NCI-H2081 treated with DMSO at 0.1 percent for 48 hours (cell line): ENCODE measurements around the gene HTR3B.

ENCODE experiments used
- DNase-seq: peaks from one replicate; lab custom pipeline; 2025; lab: John Stamatoyannopoulos, UW

Gene HTR3B

GRCh38 chr11:113991718-113992458 lies 87.3 kb downstream of the HTR3B start:
- DNase-seq = peak; percentile 7

DNA sequence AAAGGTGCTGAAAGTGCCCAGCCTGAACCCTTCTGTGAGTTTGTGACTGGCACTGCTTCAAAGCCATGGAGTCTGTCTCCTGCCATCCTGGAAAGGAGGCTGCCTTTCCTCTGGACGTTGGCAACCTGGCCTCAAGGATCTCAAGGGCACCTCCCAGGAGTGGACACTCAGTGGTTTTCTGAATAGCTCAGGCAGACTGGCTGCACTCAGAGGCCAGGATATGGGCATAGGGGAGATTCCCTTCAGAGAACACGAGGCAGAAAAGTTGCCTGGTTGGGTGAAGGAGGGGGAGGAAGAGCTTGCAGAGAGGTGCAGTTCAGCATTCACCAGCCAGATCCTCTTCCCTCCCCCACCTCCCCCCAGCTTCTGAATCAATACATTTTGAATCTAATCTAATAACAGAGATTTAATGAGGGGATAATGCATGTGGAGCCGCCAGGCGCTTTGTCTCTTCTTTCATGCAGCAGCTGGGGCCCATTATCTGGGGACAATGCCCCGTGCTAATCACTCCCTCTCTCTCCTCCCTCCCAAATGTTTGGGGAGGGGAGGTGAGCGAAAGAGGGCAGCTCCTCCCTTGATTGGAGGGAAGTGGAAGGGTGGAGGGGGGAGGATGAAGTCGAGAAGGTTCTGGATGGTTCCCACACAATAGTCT lies 88.0 kb downstream of the HTR3B start:
- DNase-seq = peak; percentile 48

DNA sequence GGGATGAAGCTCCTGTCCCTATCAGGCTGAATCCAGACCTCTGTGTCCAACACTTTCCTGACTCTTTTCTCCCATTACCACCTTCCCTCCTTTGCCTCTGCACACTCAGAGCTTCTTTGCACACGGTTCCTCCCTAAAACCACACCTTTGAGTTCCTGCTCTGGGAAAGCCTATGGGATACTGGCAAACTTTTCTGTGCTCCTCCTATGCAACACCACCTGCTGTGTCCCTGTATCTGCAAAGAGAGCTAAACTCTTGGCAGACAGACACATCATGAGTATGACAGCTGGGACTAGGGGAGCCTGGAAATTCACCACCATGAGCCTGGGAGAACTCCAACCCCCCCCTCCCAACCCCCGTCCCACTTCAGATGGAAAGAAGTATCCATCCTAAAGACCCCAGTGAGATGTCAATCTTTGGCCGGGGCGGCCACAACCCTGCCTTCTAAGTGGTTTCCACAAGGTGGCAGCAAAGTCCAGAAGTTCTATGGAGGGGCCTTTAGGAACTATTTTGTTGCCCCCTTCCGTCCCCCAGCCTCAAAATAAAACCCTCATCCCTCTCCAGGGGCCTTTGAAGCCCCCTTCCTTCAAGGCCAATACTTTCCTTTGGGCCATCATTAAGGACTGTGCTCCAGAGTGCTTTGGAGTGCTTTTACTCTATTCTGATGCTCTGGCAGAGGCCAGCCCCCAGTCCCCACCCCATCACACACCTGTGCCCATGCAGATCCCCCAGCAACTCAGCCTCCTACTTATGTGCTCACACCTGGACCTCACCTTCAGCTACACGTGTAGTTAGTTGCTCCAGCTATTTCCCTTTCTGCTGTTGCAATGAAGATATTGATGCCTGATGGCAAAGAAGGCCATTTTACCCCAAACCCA lies 89.7 kb downstream of the HTR3B start:
- no peak for DNase-seq
